Rectal smooth muscle tissue (tissue), 1 donor: ENCODE measurements around the gene INO80C.

Experiments used
- H3K27ac ChIP-seq: one replicate; pipeline ENCODE4 v1.7.0; 2013; ENCODE audit warnings: low read depth, low read length, inconsistent platforms
- H3K27me3 ChIP-seq: one replicate; pipeline ENCODE4 v1.7.0; 2013; ENCODE audit warnings: low read length; ENCODE audit not compliant: control insufficient read depth, insufficient read depth
- H3K36me3 ChIP-seq: one replicate; pipeline ENCODE4 v1.7.0; 2013; ENCODE audit warnings: low read length; ENCODE audit not compliant: control insufficient read depth, insufficient read depth
- H3K4me1 ChIP-seq: one replicate; pipeline ENCODE4 v1.7.0; 2013; ENCODE audit warnings: low read length; ENCODE audit not compliant: control insufficient read depth, insufficient read depth
- H3K4me3 ChIP-seq: one replicate; pipeline ENCODE4 v1.7.0; 2013; ENCODE audit warnings: low read length
- H3K9ac ChIP-seq: one replicate; pipeline ENCODE4 v1.7.0; 2013; ENCODE audit warnings: low read length

The INO80C gene

GRCh38 chr18:35477497-35477896 lies 20.3 kb downstream of the INO80C start:
- Histone ChIP-seq H3K4me1 (peaks cover 14% of the 10 kb centered on the region), H3K27ac (no peak overlapping the region), H3K4me3 (no peak overlapping the region), H3K9ac (no peak overlapping the region), H3K27me3 (no peaks in the 10 kb centered on the region), H3K36me3 (peaks cover 3% of the 10 kb centered on the region)

DNA sequence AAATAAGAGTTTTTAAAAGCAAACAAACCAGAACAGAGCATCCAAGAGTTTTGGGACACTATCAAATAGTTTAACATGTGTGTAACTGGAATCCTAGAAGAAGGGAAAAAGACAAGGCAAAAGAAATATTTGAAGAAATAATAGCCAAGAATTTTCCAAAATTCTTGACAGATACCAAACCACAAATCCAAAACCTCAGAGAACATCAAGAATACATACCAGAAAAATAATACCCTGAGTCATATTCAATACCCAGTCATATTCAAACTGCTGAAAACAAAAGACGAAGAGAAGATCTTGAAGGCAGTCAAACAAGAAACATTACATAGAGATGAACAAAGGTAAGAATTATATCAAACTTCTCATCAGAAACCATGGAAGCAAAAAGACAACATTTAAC lies 22.9 kb downstream of the INO80C start:
- no peak overlapping the region for H3K9ac ChIP-seq
- H3K27ac ChIP-seq, result no peak overlapping the region
- H3K27me3 ChIP-seq, result no peaks in the 10 kb centered on the region
- peaks cover 4% of the 10 kb centered on the region for H3K36me3 ChIP-seq
- no peak overlapping the region for H3K4me3 ChIP-seq
- H3K4me1 ChIP-seq, result peaks cover 6% of the 10 kb centered on the region

- Histone ChIP-seq H3K9ac (no peak overlapping the region), H3K27ac (peak overlapping the region; percentile 7), H3K36me3 (peaks cover 4% of the 10 kb centered on the region), H3K27me3 (no peaks in the 10 kb centered on the region), H3K4me3 (no peak overlapping the region), H3K4me1 (peaks cover 9% of the 10 kb centered on the region)
Observed at GRCh38 chr18:35473562-35473961, 24.2 kb downstream of the INO80C start.

DNA sequence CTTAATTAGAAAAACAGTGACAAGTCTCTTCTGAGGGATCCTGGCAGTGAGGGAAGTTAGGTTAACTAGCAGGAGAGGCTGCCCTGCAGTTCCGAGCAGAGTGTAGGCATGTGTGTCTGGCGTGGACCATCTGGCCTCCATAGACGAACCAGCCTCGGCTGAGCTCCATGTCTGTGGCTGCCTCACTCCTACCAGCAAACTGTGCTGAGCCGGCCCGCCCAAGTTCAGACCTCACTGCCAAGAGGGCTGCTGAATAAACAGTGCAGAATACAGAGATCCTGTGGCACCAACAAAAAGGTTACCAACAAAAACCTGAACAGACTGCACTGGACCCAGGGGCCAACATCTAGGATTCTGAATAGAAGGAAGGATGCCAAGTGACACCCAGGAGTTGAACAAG lies 27.3 kb downstream of the INO80C start:
- H3K27me3 ChIP-seq, result no peaks in the 10 kb centered on the region
- H3K9ac ChIP-seq, result no peak overlapping the region
- H3K36me3 ChIP-seq, result peaks cover 4% of the 10 kb centered on the region
- H3K27ac ChIP-seq, result peak overlapping the region; percentile 59
- H3K4me1 ChIP-seq, result peaks cover 7% of the 10 kb centered on the region
- H3K4me3 ChIP-seq, result no peak overlapping the region

GRCh38 chr18:35469725-35470124 lies 28.0 kb downstream of the INO80C start:
- H3K27ac ChIP-seq, result peak overlapping the region; percentile 30
- peaks cover 7% of the 10 kb centered on the region for H3K4me1 ChIP-seq
- peaks cover 4% of the 10 kb centered on the region for H3K36me3 ChIP-seq
- no peak overlapping the region for H3K4me3 ChIP-seq
- no peaks in the 10 kb centered on the region for H3K27me3 ChIP-seq
- no peak overlapping the region for H3K9ac ChIP-seq

DNA sequence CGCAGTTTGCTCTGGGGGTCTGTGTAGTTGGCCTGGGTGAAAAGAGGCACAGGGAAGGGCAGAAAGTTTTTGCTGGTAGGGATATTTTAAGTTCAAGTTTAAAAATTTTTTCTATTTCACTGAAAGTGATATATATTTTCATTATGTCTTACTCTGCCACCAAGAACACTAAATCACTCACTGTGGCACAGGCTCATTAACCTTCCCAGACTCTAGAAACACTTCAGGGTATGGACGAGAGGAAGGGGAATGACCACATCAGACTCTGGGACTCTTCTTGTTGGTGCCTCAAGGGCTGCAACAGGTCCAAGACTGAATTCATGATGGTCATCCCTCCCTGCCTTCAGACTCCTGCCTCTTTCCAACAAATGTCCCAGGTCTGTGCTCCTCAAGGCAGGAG lies 29.0 kb downstream of the INO80C start:
- peaks cover 7% of the 10 kb centered on the region for H3K4me1 ChIP-seq
- H3K36me3 ChIP-seq, result peaks cover 4% of the 10 kb centered on the region
- H3K27me3 ChIP-seq, result no peaks in the 10 kb centered on the region
- H3K9ac ChIP-seq, result no peak overlapping the region
- H3K4me3 ChIP-seq, result no peak overlapping the region
- no peak overlapping the region for H3K27ac ChIP-seq

DNA sequence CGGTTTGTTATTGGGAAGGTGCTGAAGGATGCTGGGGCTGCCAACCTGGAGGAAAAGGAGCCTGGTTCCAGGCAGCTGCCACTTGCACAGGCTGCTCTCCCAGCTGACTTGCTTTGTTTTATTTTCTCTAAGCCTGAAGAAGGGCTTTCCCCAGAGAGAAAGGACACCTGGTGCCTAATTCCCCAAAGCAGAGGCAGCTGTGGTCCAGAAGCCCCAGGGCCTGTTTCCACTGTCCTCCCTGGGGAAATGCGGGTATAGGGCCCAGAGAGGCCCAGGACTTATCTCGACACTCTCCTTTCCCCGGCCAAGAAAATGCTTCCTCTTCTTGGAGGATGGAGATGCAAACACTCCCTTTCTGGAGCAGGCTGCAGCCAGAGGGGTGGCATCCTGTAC lies 30.1 kb downstream of the INO80C start:
- no peak overlapping the region for H3K27ac ChIP-seq
- no peak overlapping the region for H3K9ac ChIP-seq
- H3K36me3 ChIP-seq, result peaks cover 2% of the 10 kb centered on the region
- no peaks in the 10 kb centered on the region for H3K27me3 ChIP-seq
- no peak overlapping the region for H3K4me3 ChIP-seq
- H3K4me1 ChIP-seq, result peaks cover 7% of the 10 kb centered on the region

- Histone ChIP-seq H3K27me3 (no peaks in the 10 kb centered on the region), H3K4me1 (peaks cover 7% of the 10 kb centered on the region), H3K9ac (no peak overlapping the region), H3K4me3 (no peak overlapping the region), H3K36me3 (no peaks in the 10 kb centered on the region), H3K27ac (no peak overlapping the region)
Observed at GRCh38 chr18:35466815-35467623, 30.7 kb downstream of the INO80C start.

DNA sequence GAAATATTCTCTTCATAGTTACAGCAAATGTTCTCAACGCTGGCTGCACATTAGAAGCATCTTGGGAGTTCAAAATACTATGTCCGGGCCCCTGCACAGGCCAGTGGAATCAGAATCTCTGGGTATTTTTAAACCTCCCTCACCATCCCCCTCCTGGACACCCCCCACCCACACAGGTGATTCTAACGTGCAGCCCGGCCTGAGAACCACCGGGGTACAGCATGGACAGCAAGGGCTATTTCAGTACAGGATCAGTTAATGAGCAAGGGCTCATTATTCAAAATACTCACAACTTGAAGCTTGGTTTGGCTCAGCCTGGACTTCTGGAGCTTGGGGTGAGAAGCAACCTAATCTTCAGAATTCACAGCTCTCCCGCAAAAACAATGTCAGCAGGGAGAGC lies 31.4 kb downstream of the INO80C start:
- Histone ChIP-seq H3K27me3 (no peaks in the 10 kb centered on the region), H3K27ac (no peak overlapping the region), H3K4me1 (peaks cover 7% of the 10 kb centered on the region), H3K36me3 (no peaks in the 10 kb centered on the region), H3K4me3 (no peak overlapping the region), H3K9ac (no peak overlapping the region)

GRCh38 chr18:35465329-35465728 lies 32.4 kb downstream of the INO80C start:
- peaks cover 7% of the 10 kb centered on the region for H3K4me1 ChIP-seq

GRCh38 chr18:35464831-35465279 lies 32.9 kb downstream of the INO80C start:
- no peaks in the 10 kb centered on the region for H3K36me3 ChIP-seq
- no peaks in the 10 kb centered on the region for H3K27me3 ChIP-seq
- no peak overlapping the region for H3K9ac ChIP-seq
- no peak overlapping the region for H3K27ac ChIP-seq
- peaks cover 7% of the 10 kb centered on the region for H3K4me1 ChIP-seq
- H3K4me3 ChIP-seq, result no peak overlapping the region

More at GRCh38 chr18:35465329-35465728, 32.4 kb downstream of the INO80C start:
- Histone ChIP-seq H3K9ac (no peak overlapping the region), H3K4me3 (no peak overlapping the region), H3K36me3 (no peaks in the 10 kb centered on the region), H3K27me3 (no peaks in the 10 kb centered on the region), H3K27ac (no peak overlapping the region)

DNA sequence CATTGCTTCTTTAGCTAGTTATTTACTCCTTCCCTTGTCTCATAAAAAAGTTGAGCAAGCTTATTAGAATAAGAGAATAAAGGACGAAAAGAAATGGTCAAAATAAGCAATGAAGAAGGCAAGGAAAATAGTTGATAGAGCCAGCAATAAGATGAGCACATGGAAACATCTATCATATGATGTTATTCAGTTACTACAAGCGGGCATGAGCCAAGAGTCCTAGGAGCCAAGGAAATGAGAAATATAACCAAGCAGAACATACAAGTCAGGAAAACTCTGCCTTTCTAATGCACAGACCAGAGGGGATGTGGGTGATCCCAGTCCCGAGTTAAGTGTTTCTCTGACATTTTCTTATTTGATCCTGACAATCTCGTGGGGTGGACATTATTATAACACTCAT lies 33.9 kb downstream of the INO80C start:
- peak overlapping the region; percentile 6 for H3K27ac ChIP-seq
- no peak overlapping the region for H3K9ac ChIP-seq
- peaks cover 11% of the 10 kb centered on the region for H3K4me1 ChIP-seq
- H3K27me3 ChIP-seq, result no peaks in the 10 kb centered on the region
- H3K4me3 ChIP-seq, result no peak overlapping the region
- no peaks in the 10 kb centered on the region for H3K36me3 ChIP-seq

- Histone ChIP-seq H3K9ac (no peak overlapping the region), H3K36me3 (no peaks in the 10 kb centered on the region), H3K27ac (peak overlapping the region; percentile 17), H3K27me3 (no peaks in the 10 kb centered on the region), H3K4me1 (peaks cover 8% of the 10 kb centered on the region), H3K4me3 (no peak overlapping the region)
Observed at GRCh38 chr18:35463050-35463449, 34.7 kb downstream of the INO80C start.
